HG02970 (cell line): ENCODE measurements around the gene NXPE3.
"Not testable (repeated sequence)": the region's sequence is repeated elsewhere in the genome, so short reads cannot be mapped to it uniquely, and the experiment has no call there.

Source experiments
- ATAC-seq: cut with Tn5 transposase; IDR thresholded peaks from one replicate; pipeline ENCODE4 v1.9.1; 2021; ENCODE audit warnings: mild to moderate bottlenecking, moderate library complexity, moderate number of reproducible peaks; ENCODE audit not compliant: unreplicated experiment, low FRiP score

NXPE3 gene

GRCh38 chr3:101779047-101779821 is at the start of gene NXPE3:
TSS of gene NXPE3 (plus strand) at chr3:101779211. CDS start at chr3:101785597, 6,386 bp downstream.
- ATAC-seq: peak; percentile 90

GRCh38 chr3:101729586-101729985 is 49.4 kb upstream of the NXPE3 start:
- ATAC-seq: no peak

- no peak for ATAC-seq
These were observed 48.2 kb upstream of the NXPE3 start for GRCh38 chr3:101730839-101731238.

- ATAC-seq: no peak
These were observed 46.8 kb upstream of the NXPE3 start for GRCh38 chr3:101732240-101732641.

GRCh38 chr3:101735833-101736232 is 43.2 kb upstream of the NXPE3 start:
- no peak for ATAC-seq

- ATAC-seq: not testable (repeated sequence)
These were observed 37.1 kb upstream of the NXPE3 start for GRCh38 chr3:101741914-101742313.

- ATAC-seq: no peak
These were observed 34.2 kb upstream of the NXPE3 start for GRCh38 chr3:101744811-101745210.

- ATAC-seq: not testable (repeated sequence)
These were observed 33.1 kb upstream of the NXPE3 start for GRCh38 chr3:101745934-101746333.

- ATAC-seq: not testable (repeated sequence)
These were observed 25.5 kb upstream of the NXPE3 start for GRCh38 chr3:101753386-101754113.

GRCh38 chr3:101758224-101758623 is 20.8 kb upstream of the NXPE3 start:
- no peak for ATAC-seq

- no peak for ATAC-seq
These were observed 16.9 kb upstream of the NXPE3 start for GRCh38 chr3:101762041-101762646.

GRCh38 chr3:101777745-101778281 is 1.2 kb upstream of the NXPE3 start:
- not testable (repeated sequence) for ATAC-seq

- ATAC-seq: no peak
These were observed 495 bp upstream of the NXPE3 start for GRCh38 chr3:101778385-101779046.

GRCh38 chr3:101779822-101780381 is 891 bp downstream of the NXPE3 start:
- ATAC-seq: no peak

- no peak for ATAC-seq
These were observed 1.6 kb downstream of the NXPE3 start for GRCh38 chr3:101780661-101781060.

GRCh38 chr3:101781166-101781565 is 2.2 kb downstream of the NXPE3 start:
- no peak for ATAC-seq

GRCh38 chr3:101784855-101785613 is 6.0 kb downstream of the NXPE3 start:
- no peak for ATAC-seq

GRCh38 chr3:101791778-101792177 is 12.8 kb downstream of the NXPE3 start:
- ATAC-seq: peak; percentile 97

- no peak for ATAC-seq
These were observed 17.2 kb downstream of the NXPE3 start for GRCh38 chr3:101796077-101796680.
